HEK293 (cell line): ENCODE results near the gene SLC6A11.

Experiments
- CTCF ChIA-PET: fragments of 350-600 bp; formaldehyde crosslinking; extraction: SDS; loops from one replicate; lab custom pipeline; 2021; ENCODE audit warnings: antibody characterized with exemption; lab: Yijun Ruan, JAX
- POLR2A ChIA-PET: fragments of 300-600 bp; formaldehyde crosslinking; extraction: SDS; loops from one replicate; lab custom pipeline; 2020; ENCODE audit warnings: antibody characterized with exemption, inconsistent platforms; lab: Yijun Ruan, JAX
- H3K27ac ChIP-seq: fragments of 200-500 bp; sonication (Bioruptor generic); 2 replicates; pipeline ENCODE4 v1.5.1; 2014; ENCODE audit warnings: low read depth, low read length, control low read depth, inconsistent platforms; ENCODE audit errors: extremely low read depth
- H3K36me3 ChIP-seq, 2 experiments: fragments of 200-500 bp in 1 of 2; sonication (Bioruptor generic) in 1 of 2; 1 replicate in 1 of 2; 2 replicates in 1 of 2; pipeline ENCODE4 v1.5.1; 2014 to 2017; ENCODE audit warnings: inconsistent platforms in 2 of 2, low read length in 2 of 2; ENCODE audit not compliant: control insufficient read depth in 2 of 2, insufficient read depth in 1 of 2
- H3K4me1 ChIP-seq: fragments of 200-500 bp; sonication (Bioruptor generic); 2 replicates; pipeline ENCODE4 v1.5.1; 2014; ENCODE audit warnings: mild to moderate bottlenecking, low read length, inconsistent platforms; ENCODE audit not compliant: control insufficient read depth, insufficient read depth
- H3K4me3 ChIP-seq: 2 replicates; pipeline ENCODE4 v1.5.1; 2011; ENCODE audit warnings: low read depth, mild to moderate bottlenecking, control low read depth, low read length, moderate library complexity
- H3K9me3 ChIP-seq: fragments of 200-500 bp; sonication (Bioruptor generic); 2 replicates; pipeline ENCODE4 v1.5.1; 2014; ENCODE audit warnings: low read depth, low read length, inconsistent platforms; ENCODE audit not compliant: control insufficient read depth, insufficient read depth
- GLI4 ChIP-seq: fragments of 450-650 bp; formaldehyde crosslinking; IDR thresholded peaks from 2 replicates; pipeline ENCODE4 v1.5.1; 2016; ENCODE audit warnings: missing biosample characterization, missing genetic modification characterization
- KLF1 ChIP-seq: fragments of 450-650 bp; formaldehyde crosslinking; IDR thresholded peaks from 2 replicates; pipeline ENCODE4 v1.5.1; 2016; ENCODE audit warnings: missing biosample characterization, missing genetic modification characterization
- KLF7 ChIP-seq: fragments of 450-650 bp; formaldehyde crosslinking; IDR thresholded peaks from 2 replicates; pipeline ENCODE4 v1.5.1; 2016; ENCODE audit warnings: missing biosample characterization, missing genetic modification characterization, borderline replicate concordance
- KLF8 ChIP-seq: fragments of 450-650 bp; formaldehyde crosslinking; IDR thresholded peaks from 2 replicates; pipeline ENCODE4 v1.5.1; 2016; ENCODE audit warnings: missing biosample characterization, missing genetic modification characterization
- OVOL3 ChIP-seq: fragments of 450-650 bp; formaldehyde crosslinking; IDR thresholded peaks from 2 replicates; pipeline ENCODE4 v1.5.1; 2016; ENCODE audit warnings: missing biosample characterization, missing genetic modification characterization
- PRDM10 ChIP-seq: fragments of 450-650 bp; formaldehyde crosslinking; IDR thresholded peaks from 2 replicates; pipeline ENCODE4 v1.5.1; 2016; ENCODE audit warnings: missing biosample characterization, missing genetic modification characterization
- SCRT1 ChIP-seq: fragments of 450-650 bp; formaldehyde crosslinking; IDR thresholded peaks from 2 replicates; pipeline ENCODE4 v1.5.1; 2016; ENCODE audit warnings: missing biosample characterization, missing genetic modification characterization, borderline replicate concordance
- SCRT2 ChIP-seq: fragments of 450-650 bp; formaldehyde crosslinking; IDR thresholded peaks from 2 replicates; pipeline ENCODE4 v1.5.1; 2016; ENCODE audit warnings: missing biosample characterization, missing genetic modification characterization
- TCF7L2 ChIP-seq: IDR thresholded peaks from 2 replicates; pipeline ENCODE4 v1.6.1; 2011; ENCODE audit warnings: low read depth, mild to moderate bottlenecking, inconsistent platforms, low read length, moderate library complexity, borderline replicate concordance
- ZNF114 ChIP-seq: fragments of 450-650 bp; formaldehyde crosslinking; IDR thresholded peaks from 2 replicates; pipeline ENCODE4 v1.5.0; 2017; ENCODE audit warnings: missing biosample characterization, missing genetic modification characterization
- ZNF292 ChIP-seq: fragments of 450-650 bp; formaldehyde crosslinking; IDR thresholded peaks from 2 replicates; pipeline ENCODE4 v1.5.1; 2016; ENCODE audit warnings: low read depth, missing biosample characterization, missing genetic modification characterization, borderline replicate concordance
- ZNF324 ChIP-seq: fragments of 450-650 bp; formaldehyde crosslinking; IDR thresholded peaks from 2 replicates; pipeline ENCODE4 v1.5.1; 2016; ENCODE audit warnings: missing biosample characterization, missing genetic modification characterization
- ZNF394 ChIP-seq: fragments of 450-650 bp; formaldehyde crosslinking; IDR thresholded peaks from 2 replicates; pipeline ENCODE4 v1.5.1; 2016; ENCODE audit warnings: missing biosample characterization, missing genetic modification characterization, mild to moderate bottlenecking, moderate library complexity, borderline replicate concordance
- ZNF398 ChIP-seq: fragments of 450-650 bp; formaldehyde crosslinking; IDR thresholded peaks from 2 replicates; pipeline ENCODE4 v1.5.1; 2017; ENCODE audit warnings: missing biosample characterization, missing genetic modification characterization
- ZNF449 ChIP-seq: fragments of 450-650 bp; formaldehyde crosslinking; IDR thresholded peaks from 2 replicates; pipeline ENCODE4 v1.5.1; 2017; ENCODE audit warnings: missing biosample characterization, mild to moderate bottlenecking, missing genetic modification characterization, moderate library complexity
- ZNF501 ChIP-seq: fragments of 450-650 bp; formaldehyde crosslinking; IDR thresholded peaks from 2 replicates; pipeline ENCODE4 v1.5.1; 2016; ENCODE audit warnings: missing biosample characterization, missing genetic modification characterization
- ZNF521 ChIP-seq: fragments of 450-650 bp; formaldehyde crosslinking; IDR thresholded peaks from 2 replicates; pipeline ENCODE4 v1.5.1; 2017; ENCODE audit warnings: missing biosample characterization, mild to moderate bottlenecking, missing genetic modification characterization
- ZNF555 ChIP-seq: fragments of 450-650 bp; formaldehyde crosslinking; conservative IDR thresholded peaks from 2 replicates; pipeline ENCODE4 v1.5.1; 2017; ENCODE audit warnings: missing biosample characterization, mild to moderate bottlenecking, missing genetic modification characterization, inconsistent platforms
- ZNF623 ChIP-seq: fragments of 450-650 bp; formaldehyde crosslinking; IDR thresholded peaks from 2 replicates; pipeline ENCODE4 v1.5.1; 2016; ENCODE audit warnings: missing biosample characterization, missing genetic modification characterization
- ZNF629 ChIP-seq: fragments of 450-650 bp; formaldehyde crosslinking; IDR thresholded peaks from 2 replicates; pipeline ENCODE4 v1.5.1; 2017; ENCODE audit warnings: missing biosample characterization, missing genetic modification characterization
- ZNF707 ChIP-seq: fragments of 450-650 bp; formaldehyde crosslinking; IDR thresholded peaks from 2 replicates; pipeline ENCODE4 v1.5.1; 2016; ENCODE audit warnings: missing biosample characterization, missing genetic modification characterization
- ZSCAN16 ChIP-seq: fragments of 450-650 bp; formaldehyde crosslinking; IDR thresholded peaks from 2 replicates; pipeline ENCODE4 v1.5.1; 2016; ENCODE audit warnings: missing biosample characterization, missing genetic modification characterization
- ZSCAN30 ChIP-seq: fragments of 450-650 bp; IDR thresholded peaks from 2 replicates; pipeline ENCODE4 v1.5.1; 2018; ENCODE audit warnings: missing biosample characterization, mild to moderate bottlenecking, missing genetic modification characterization, moderate library complexity

The SLC6A11 gene

GRCh38 chr3:10937141-10937825, 121.3 kb downstream of the SLC6A11 start:
- TF ChIP-seq ZSCAN16 (no peak), ZNF629 (tag by site-specific recombination) (no peak), ZNF114 (tag by site-specific recombination) (no peak), ZNF324 (no peak)
- Histone ChIP-seq H3K4me3 (no peak overlapping the region), H3K27ac (no peak overlapping the region), H3K36me3 (no peaks in the 10 kb centered on the region), H3K9me3 (no peaks in the 10 kb centered on the region), H3K4me1 (no peaks in the 10 kb centered on the region)
- POLR2A ChIA-PET: no interaction called here
- CTCF ChIA-PET: interaction anchor here (0.7 to 1.5 kb wide), 4 partner anchors 8 to 123 kb away, joined by 4 to 6 read pairs (median 4); no protein-coding TSS in a partner anchor

- no peak overlapping the region for H3K4me3 ChIP-seq
- no peak for TF ChIP-seq ZNF501
- TF ChIP-seq ZNF394: no peak
- TF ChIP-seq TCF7L2: no peak
- TF ChIP-seq ZNF398 (tag by site-specific recombination): no peak
- TF ChIP-seq ZNF623: no peak
- no peak for TF ChIP-seq ZNF292 (tag by site-specific recombination)
- TF ChIP-seq PRDM10 (tag by site-specific recombination): no peak
- no peak for TF ChIP-seq KLF1
- no peak for TF ChIP-seq ZSCAN30
- no peak for TF ChIP-seq ZNF449 (tag by site-specific recombination)
- TF ChIP-seq SCRT2 (tag by site-specific recombination): no peak
- TF ChIP-seq ZNF707 (tag by site-specific recombination): no peak
- no peak for TF ChIP-seq SCRT1 (tag by site-specific recombination)
- no peak for TF ChIP-seq KLF7
- no peak for TF ChIP-seq ZNF521 (tag by site-specific recombination)
- no peak for TF ChIP-seq KLF8 (tag by site-specific recombination)
- no peak for TF ChIP-seq GLI4
- TF ChIP-seq ZNF555 (tag by site-specific recombination): no peak
- no peak for TF ChIP-seq OVOL3 (tag by site-specific recombination)
- H3K9me3 ChIP-seq: no peaks in the 10 kb centered on the region
- no peaks in the 10 kb centered on the region for H3K36me3 ChIP-seq
- ChIA-PET POLR2A (no interaction called here), CTCF (no interaction called here)
- no peak overlapping the region for H3K27ac ChIP-seq
- H3K4me1 ChIP-seq: no peaks in the 10 kb centered on the region
These were observed 123.5 kb downstream of the SLC6A11 start for GRCh38 chr3:10939556-10939955.
